Large intestine (tissue), 3 donors: ENCODE results near the gene RSRC1. TPM values are rescaled to one million over a fixed set of nuclear protein-coding genes. Genes with fewer than 3 reads are reported as not detected.

Source experiments
- DNase-seq, 2 donors: peaks; one replicate each; pipeline versions ENCODE4 v3.0.0 to v3.0.0-alpha.2; 2013
- H3K27ac ChIP-seq: one replicate; pipeline ENCODE4 v1.5.1; 2013; ENCODE audit warnings: low read length
- H3K27me3 ChIP-seq: 2 replicates; pipeline ENCODE4 v1.6.1; 2013; ENCODE audit warnings: low read length; ENCODE audit not compliant: control insufficient read depth, insufficient read depth
- H3K36me3 ChIP-seq: 2 replicates; pipeline ENCODE4 v1.6.1; 2013; ENCODE audit warnings: low read length; ENCODE audit not compliant: control insufficient read depth, insufficient read depth
- H3K4me1 ChIP-seq: one replicate; pipeline ENCODE4 v1.6.1; 2013; ENCODE audit warnings: low read length; ENCODE audit not compliant: control insufficient read depth, insufficient read depth
- H3K4me3 ChIP-seq: one replicate; pipeline ENCODE4 v1.5.1; 2013; ENCODE audit warnings: low read length
- H3K9me3 ChIP-seq: one replicate; pipeline ENCODE4 v1.6.1; 2013; ENCODE audit warnings: mild to moderate bottlenecking, low read depth, low read length, moderate library complexity; ENCODE audit not compliant: control insufficient read depth
- WGBS: methylation state at CpG from one replicate; pipeline ENCODE4 v1.1.5; 2013; ENCODE audit warnings: low lambda C conversion rate; ENCODE audit not compliant: insufficient coverage; 5-methylcytosine and 5-hydroxymethylcytosine counted together
- polyA plus RNA-seq: library from polyadenylated mRNA; unstranded; fragments of 120-200 nt; gene quantifications from one replicate; pipeline ENCODE4 v1.2.1, GENCODE V29; 2013

The RSRC1 gene
- polyA plus RNA-seq, 1 donor = 22.4 TPM

DNA sequence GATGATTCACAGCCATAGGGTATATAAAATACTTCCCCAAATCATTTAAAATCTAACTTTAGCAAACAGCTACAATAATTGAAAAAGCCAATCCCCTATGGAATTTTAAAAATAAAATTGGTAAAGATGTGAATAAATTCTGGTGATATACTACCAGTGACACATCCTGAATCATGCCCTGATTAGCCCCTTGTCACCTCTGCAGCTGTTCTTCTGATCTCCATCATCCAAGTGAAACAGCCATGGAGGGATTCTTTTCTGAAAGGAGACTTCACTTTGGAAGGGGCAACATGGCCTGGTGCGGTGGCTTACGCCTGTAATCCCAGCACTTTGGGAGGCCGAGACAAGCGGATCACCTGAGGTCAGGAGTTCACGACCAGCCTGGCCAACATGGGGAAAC is 345.5 kb downstream of the RSRC1 start:
- no peaks in the 10 kb centered on the region for H3K9me3 ChIP-seq
- H3K4me1 ChIP-seq = no peaks in the 10 kb centered on the region
- WGBS = no CpG with 5 or more reads among the region's 5 CpGs
- DNase-seq = no peak
- H3K27me3 ChIP-seq = no peaks in the 10 kb centered on the region
- H3K27ac ChIP-seq = no peak overlapping the region
- no peaks in the 10 kb centered on the region for H3K36me3 ChIP-seq
- no peak overlapping the region for H3K4me3 ChIP-seq

- Histone ChIP-seq H3K27me3 (no peaks in the 10 kb centered on the region), H3K36me3 (no peaks in the 10 kb centered on the region), H3K4me1 (no peaks in the 10 kb centered on the region), H3K4me3 (no peak overlapping the region), H3K9me3 (no peaks in the 10 kb centered on the region), H3K27ac (no peak overlapping the region)
- no peak for DNase-seq
- 64% methylated on average over 2 of the region's 3 CpGs for WGBS
Observed at GRCh38 chr3:158456114-158456513, 346.2 kb downstream of the RSRC1 start.

DNA sequence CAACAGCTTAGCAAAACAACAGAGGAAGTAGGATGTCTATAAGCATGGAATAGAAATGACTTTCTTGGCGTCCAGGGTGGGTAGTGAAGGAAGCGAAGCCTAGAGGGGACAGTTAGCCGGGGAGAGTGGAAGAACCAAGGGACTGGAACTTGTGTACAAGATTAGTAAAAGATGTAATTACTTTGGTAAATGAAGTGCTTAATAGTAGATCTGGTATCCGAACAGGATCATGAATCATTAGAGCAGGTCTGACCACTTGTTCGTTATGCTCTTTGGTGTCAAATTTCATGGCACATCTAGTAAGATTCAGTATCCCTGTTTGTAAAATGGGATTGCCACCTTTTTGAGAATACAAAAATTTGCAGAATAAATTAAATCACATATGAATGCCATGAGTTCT is 348.6 kb downstream of the RSRC1 start:
- no peaks in the 10 kb centered on the region for H3K36me3 ChIP-seq
- no peaks in the 10 kb centered on the region for H3K4me1 ChIP-seq
- 94% methylated on average over 4 of the region's 5 CpGs for WGBS
- no peak overlapping the region for H3K27ac ChIP-seq
- H3K9me3 ChIP-seq = no peaks in the 10 kb centered on the region
- no peak overlapping the region for H3K4me3 ChIP-seq
- no peak for DNase-seq
- H3K27me3 ChIP-seq = no peaks in the 10 kb centered on the region

DNA sequence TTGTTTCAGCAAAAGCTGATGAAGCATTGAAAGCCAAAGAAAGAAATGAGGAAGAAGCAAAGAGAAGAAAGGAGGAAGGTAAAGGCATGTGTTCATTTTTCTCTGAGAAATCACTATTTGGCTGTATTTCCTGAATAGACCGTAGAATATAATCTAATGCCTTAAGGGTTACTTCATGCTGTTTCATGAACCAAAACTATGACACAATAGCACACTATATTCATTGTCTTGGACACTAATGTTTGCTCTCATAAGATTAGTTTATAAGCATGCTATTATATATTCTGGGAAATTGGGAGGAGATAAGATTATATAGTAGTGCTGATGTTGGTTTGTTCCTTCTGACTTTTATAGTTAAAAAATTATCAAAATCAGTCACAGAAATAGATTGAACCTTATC is 351.0 kb downstream of the RSRC1 start:
- Histone ChIP-seq H3K4me1 (no peaks in the 10 kb centered on the region), H3K27ac (no peak overlapping the region), H3K4me3 (no peak overlapping the region), H3K36me3 (no peaks in the 10 kb centered on the region), H3K27me3 (no peaks in the 10 kb centered on the region), H3K9me3 (no peaks in the 10 kb centered on the region)
- no peak for DNase-seq
- no CpG with 5 or more reads among the region's 1 CpG for WGBS

- Histone ChIP-seq H3K36me3 (no peaks in the 10 kb centered on the region), H3K27ac (no peak overlapping the region), H3K4me3 (no peak overlapping the region), H3K4me1 (no peaks in the 10 kb centered on the region), H3K27me3 (no peaks in the 10 kb centered on the region), H3K9me3 (no peaks in the 10 kb centered on the region)
- no peak for DNase-seq
- WGBS = 83% methylated on average over 1 of the region's 3 CpGs
Observed at GRCh38 chr3:158463556-158463955, 353.7 kb downstream of the RSRC1 start.

DNA sequence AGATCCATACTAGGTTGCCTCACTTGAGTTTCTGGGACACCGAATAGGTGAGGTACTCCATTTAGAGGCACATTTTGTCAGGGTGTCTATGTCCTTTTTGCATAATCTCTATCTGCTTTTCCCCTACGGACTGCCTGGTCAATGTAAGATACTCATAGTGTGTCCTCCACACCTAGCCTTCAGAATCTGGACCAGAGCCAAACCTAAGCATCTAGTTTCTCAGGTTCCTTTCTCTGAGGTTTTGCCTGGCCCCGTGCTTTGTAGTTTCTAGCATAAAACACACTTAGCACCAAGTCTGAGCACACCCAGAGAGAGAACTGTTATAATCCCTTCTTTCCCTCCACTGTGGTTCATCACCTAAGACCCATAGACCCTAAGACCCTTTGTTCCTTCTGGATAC is 355.2 kb downstream of the RSRC1 start:
- H3K36me3 ChIP-seq = no peaks in the 10 kb centered on the region
- no peaks in the 10 kb centered on the region for H3K27me3 ChIP-seq
- no peaks in the 10 kb centered on the region for H3K4me1 ChIP-seq
- no peaks in the 10 kb centered on the region for H3K9me3 ChIP-seq
- H3K27ac ChIP-seq = no peak overlapping the region
- no peak for DNase-seq
- WGBS = 80% methylated on average over 1 of the region's 3 CpGs
- H3K4me3 ChIP-seq = no peak overlapping the region

DNA sequence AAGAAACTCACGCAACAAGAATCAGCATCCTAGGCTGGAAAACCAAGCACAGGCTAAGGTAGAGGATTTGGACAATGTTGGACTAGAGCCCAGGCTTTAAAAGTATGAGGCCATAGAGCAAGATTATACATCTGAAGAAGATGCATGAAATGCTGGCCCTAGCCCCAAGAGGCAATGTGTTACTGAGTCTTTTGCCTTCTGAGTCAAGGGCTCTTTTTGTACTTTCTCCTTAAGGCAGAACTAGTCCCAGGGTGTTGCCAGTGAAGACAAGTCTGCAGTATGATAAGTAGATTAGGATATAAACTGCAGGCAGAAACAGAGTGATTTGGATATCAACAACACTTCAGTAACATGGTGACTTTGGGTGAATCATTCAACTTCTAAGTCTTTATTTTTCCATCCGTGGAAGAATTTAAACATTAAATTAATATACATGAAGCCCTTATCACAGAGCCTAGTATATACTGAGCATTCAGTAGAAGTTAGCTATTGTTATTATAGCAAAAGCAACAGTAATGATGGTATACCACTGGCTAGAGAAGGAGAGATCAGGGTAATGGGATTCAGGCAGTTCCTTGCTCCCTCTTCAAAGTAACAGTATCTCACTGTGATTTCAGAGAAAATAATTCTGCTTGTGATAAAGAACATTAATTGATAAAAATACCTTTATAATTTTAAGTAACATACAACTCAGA is 361.2 kb downstream of the RSRC1 start:
- Histone ChIP-seq H3K4me3 (no peak overlapping the region), H3K27me3 (no peaks in the 10 kb centered on the region), H3K27ac (no peak overlapping the region), H3K9me3 (no peaks in the 10 kb centered on the region), H3K4me1 (no peaks in the 10 kb centered on the region), H3K36me3 (no peaks in the 10 kb centered on the region)
- WGBS = 100% methylated on average over 1 of the region's 2 CpGs
- no peak for DNase-seq

GRCh38 chr3:158471639-158472294 is 361.9 kb downstream of the RSRC1 start:
- Histone ChIP-seq H3K4me1 (no peaks in the 10 kb centered on the region), H3K27ac (no peak overlapping the region), H3K4me3 (no peak overlapping the region), H3K36me3 (no peaks in the 10 kb centered on the region), H3K27me3 (no peaks in the 10 kb centered on the region), H3K9me3 (no peaks in the 10 kb centered on the region)
- WGBS = 80% methylated on average over 1 of the region's 3 CpGs
- no peak for DNase-seq

GRCh38 chr3:158479051-158479450 is 369.2 kb downstream of the RSRC1 start:
- no peaks in the 10 kb centered on the region for H3K36me3 ChIP-seq
- H3K4me3 ChIP-seq = no peak overlapping the region
- H3K9me3 ChIP-seq = no peaks in the 10 kb centered on the region
- no peaks in the 10 kb centered on the region for H3K4me1 ChIP-seq
- H3K27me3 ChIP-seq = no peaks in the 10 kb centered on the region
- WGBS = no CpG with 5 or more reads among the region's 2 CpGs
- DNase-seq = no peak
- H3K27ac ChIP-seq = no peak overlapping the region

DNA sequence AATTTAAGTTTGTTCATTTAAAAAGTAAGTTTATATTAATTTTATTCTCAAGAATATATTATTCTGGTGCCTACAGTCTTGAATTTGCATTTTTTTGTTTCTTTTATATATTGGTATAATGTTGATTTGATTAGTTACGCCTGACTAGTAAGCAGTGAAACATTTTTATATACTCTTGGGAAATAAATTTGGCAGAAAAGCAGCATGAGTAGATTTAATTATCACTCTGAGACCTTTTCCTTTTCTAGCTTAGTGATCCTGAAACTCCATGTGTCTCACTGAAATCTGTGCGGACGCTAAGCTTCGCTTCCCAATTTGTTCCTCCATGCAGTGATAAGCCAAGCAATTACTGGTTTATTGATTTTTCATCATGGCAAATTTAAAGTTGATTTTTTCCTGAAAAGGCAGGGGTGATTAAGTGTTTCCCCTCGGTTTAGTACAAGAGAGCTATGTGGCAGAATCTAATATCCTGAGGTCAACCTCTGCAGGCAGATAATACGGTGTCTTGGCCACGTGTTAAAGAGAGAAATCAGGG is 373.9 kb downstream of the RSRC1 start:
- H3K4me3 ChIP-seq = no peak overlapping the region
- WGBS = no CpG with 5 or more reads among the region's 7 CpGs
- no peak overlapping the region for H3K27ac ChIP-seq
- no peaks in the 10 kb centered on the region for H3K4me1 ChIP-seq
- no peak for DNase-seq
- no peaks in the 10 kb centered on the region for H3K9me3 ChIP-seq
- H3K36me3 ChIP-seq = no peaks in the 10 kb centered on the region
- no peaks in the 10 kb centered on the region for H3K27me3 ChIP-seq

GRCh38 chr3:158486200-158486599 is 376.3 kb downstream of the RSRC1 start:
- Histone ChIP-seq H3K27me3 (no peaks in the 10 kb centered on the region), H3K9me3 (no peaks in the 10 kb centered on the region), H3K4me3 (no peak overlapping the region), H3K36me3 (no peaks in the 10 kb centered on the region), H3K4me1 (no peaks in the 10 kb centered on the region), H3K27ac (no peak overlapping the region)
- DNase-seq = no peak
